Coronary artery (tissue), 2 donors: Measurements from ENCODE around the gene ZNF786.

ENCODE experiments used
- DNase-seq: peaks from one replicate; pipeline ENCODE4 v3.0.0-alpha.2; 2017; ENCODE audit warnings: low spot score
- H3K27ac ChIP-seq, 2 donors: fragments of 200-600 bp; sonication (generic); one replicate each; pipeline ENCODE4 v1.5.1; 2016 to 2019
- H3K4me3 ChIP-seq: fragments of 200-600 bp; sonication (generic); 2 replicates; pipeline ENCODE4 v1.5.1; 2016; ENCODE audit warnings: mild to moderate bottlenecking, moderate library complexity
- TF ChIP-seq, protein P1 (sequence below): fragments of 200-600 bp; sonication (generic); IDR thresholded peaks from one replicate; pipeline ENCODE4 v1.5.1; 2019; ENCODE audit warnings: antibody characterized with exemption

The ZNF786 gene

DNA sequence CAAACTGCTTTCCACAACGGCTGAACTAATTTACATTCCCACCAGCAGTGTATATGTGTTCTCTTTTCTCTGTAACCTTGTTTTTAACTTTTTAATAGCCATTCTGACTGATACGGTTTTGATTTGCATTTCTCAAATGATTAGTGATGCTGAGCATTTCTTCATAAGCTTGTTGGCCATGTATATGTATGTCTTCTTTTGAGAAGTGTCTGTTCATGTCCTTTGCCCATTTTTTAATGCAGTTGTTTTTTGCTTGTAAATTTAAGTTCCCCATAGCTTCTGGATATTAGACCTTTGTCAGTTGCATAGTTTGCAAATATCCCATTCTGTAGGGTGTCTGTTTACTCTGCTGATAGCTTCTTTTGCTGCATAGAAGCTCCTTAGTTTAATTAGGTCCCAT lies 6.1 kb downstream of the ZNF786 start:
- Histone ChIP-seq H3K27ac (no peak overlapping the region), H3K4me3 (no peak overlapping the region)
- TF ChIP-seq, protein P1, sequence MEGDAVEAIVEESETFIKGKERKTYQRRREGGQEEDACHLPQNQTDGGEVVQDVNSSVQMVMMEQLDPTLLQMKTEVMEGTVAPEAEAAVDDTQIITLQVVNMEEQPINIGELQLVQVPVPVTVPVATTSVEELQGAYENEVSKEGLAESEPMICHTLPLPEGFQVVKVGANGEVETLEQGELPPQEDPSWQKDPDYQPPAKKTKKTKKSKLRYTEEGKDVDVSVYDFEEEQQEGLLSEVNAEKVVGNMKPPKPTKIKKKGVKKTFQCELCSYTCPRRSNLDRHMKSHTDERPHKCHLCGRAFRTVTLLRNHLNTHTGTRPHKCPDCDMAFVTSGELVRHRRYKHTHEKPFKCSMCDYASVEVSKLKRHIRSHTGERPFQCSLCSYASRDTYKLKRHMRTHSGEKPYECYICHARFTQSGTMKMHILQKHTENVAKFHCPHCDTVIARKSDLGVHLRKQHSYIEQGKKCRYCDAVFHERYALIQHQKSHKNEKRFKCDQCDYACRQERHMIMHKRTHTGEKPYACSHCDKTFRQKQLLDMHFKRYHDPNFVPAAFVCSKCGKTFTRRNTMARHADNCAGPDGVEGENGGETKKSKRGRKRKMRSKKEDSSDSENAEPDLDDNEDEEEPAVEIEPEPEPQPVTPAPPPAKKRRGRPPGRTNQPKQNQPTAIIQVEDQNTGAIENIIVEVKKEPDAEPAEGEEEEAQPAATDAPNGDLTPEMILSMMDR: no peak
- no peak for DNase-seq

DNA sequence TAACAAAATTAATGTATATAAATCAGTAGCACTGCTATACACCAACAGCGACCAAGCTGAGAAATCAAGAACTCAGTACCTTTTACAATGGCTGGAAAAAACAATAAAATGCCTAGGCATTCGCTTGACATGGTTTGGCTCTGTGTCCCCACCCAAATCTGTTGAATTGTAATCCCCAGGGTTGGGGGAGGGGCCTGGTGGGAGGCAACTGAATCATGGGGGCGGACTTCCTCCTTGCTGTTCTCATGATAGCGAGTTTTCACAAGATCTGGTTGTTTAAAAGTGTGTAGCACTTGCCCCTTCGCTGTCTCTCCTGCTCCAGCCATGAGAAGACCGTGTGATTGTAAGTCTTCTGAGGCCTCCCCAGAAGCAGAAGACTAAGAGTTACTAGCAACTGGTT lies 8.6 kb downstream of the ZNF786 start:
- DNase-seq: no peak
- TF ChIP-seq, protein P1: no peak
- Histone ChIP-seq H3K4me3 (no peak overlapping the region), H3K27ac (no peak overlapping the region)

DNA sequence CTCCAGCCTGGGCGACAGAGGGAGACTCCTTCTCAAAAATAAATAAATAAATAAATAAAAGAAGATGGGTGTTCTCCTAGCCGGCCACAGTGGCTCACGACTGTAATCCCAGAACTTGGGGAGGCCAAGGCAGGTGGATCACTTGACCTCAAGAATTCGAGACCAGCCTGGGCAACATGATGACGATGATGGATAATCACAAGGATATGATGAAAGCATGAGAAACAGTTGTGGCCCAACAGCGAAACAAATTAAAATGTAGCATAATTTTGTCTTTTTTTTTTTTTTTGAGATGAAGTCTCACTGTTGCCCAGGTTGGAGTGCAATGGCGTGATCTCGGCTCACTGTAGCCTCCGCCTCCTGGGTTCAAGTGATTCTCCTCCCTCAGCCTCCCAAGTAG lies 12.9 kb downstream of the ZNF786 start:
- no peak overlapping the region for H3K4me3 ChIP-seq
- DNase-seq: no peak
- H3K27ac ChIP-seq: no peak overlapping the region
- TF ChIP-seq, protein P1: no peak

DNA sequence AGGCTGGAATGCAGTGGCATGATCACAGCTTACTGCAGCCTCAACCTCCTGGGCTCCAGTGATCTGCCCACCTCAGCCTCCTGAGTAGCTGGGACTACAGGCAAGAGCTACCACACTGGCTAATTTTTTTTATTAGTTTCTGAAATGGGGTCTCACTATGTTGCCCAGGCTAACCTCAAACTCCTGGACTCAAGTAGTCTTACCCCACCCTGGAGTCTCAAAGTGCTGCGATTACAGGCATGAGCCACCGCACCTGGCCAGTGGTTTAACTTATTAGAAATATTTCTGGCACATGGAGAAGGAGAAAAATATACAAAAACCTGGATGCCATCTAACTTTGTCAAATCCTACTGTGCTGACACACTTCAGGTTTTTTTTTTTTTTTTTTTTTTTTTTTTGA lies 15.2 kb downstream of the ZNF786 start:
- no peak for DNase-seq
- TF ChIP-seq, protein P1: no peak
- no peak overlapping the region for H3K4me3 ChIP-seq
- no peak overlapping the region for H3K27ac ChIP-seq

DNA sequence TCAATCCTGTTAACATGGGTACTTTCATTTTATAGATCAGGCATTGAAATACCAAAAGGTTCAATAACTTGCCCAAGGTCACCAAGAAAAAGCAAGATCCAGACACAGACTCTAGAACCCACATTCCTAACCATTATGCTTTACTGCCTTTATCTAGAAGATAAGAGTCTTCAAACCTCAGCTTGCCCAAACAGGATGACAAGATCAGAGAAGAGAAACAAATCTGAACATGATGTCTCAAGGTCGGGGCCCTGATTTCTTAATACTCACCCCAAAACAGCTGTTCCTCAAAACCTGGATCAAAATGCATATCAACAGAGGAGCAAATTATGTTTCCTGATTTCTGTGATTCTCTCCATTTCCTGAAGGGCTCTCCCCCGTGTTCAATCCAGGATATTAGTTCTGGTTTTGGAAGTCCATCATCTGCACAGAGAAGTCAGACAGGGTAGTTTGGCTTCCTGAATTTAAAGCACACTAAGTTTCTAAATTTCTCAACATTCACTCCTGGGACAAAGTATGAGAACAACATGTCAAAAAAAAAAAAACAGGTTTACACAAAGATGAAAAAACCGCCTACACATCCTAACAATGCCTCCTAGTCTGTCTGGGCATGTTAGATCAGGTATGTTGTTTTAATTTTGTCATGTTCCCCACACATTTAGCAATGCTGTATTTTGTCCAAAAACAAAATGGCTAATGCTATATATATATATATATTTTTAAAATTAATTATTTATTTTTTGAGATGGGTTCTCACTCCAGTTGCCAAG lies 16.2 kb downstream of the ZNF786 start:
- H3K27ac ChIP-seq: no peak overlapping the region
- no peak overlapping the region for H3K4me3 ChIP-seq
- TF ChIP-seq, protein P1: no peak
- no peak for DNase-seq

DNA sequence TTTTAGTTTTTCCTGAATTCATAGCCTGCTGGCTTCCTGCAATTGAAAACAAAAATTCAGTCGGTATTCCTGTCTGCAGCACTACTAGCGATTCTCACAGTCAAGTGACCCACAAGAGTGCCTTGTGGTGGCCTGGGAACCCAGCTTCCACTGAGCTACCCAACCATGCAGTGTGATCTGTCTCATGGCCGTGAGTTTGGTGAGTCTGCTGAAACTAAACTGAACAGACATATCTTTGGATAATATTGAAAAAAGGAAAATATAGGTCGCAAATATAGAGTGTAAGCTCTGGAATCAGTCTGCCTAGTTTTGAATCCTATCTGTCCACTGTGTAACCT lies 18.1 kb downstream of the ZNF786 start:
- Histone ChIP-seq H3K4me3 (no peak overlapping the region), H3K27ac (no peak overlapping the region)
- TF ChIP-seq, protein P1: no peak
- DNase-seq: no peak

DNA sequence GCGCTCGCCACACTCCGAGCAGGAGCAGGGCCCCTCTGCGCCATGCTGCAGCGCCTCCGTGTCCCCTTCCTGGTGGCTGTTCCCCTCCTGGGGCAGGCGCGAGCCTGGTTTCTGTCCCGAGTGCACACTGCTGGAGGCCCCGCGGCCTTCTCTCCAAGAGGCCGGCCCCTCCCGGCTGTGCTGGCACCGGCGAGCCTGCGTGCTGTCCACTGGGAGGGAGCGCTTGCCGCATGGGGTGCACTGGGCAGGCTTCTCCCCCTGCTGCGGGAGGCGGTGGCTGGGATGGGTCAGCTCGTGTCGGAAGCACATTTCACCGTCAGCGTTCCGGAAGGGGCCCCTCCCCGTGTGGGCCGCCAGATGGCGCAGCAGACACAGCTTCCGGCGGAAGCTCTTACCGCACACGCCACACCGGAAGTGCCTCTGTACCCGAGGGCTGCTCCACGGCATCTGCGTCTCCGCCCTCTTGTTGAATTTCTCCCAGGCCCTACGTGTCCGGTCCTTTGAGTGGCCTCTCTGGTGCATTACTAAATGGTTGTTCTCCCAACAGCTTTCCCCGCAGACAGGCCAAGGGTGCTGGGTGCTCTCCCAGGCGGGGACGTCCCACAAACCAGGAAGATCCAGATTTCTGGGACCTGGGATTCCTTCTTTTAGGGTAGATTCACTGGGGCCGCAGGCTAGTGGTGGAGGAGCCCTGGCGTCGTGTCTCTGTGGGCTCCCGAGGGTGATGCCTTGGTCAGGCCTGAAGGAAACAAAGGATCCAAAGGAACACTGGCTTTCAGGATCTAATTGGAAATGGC lies 18.7 kb downstream of the ZNF786 start:
- Histone ChIP-seq H3K4me3 (no peak overlapping the region), H3K27ac (no peak overlapping the region)
- TF ChIP-seq, protein P1: no peak
- no peak for DNase-seq
